Measurements from ENCODE around the gene IQCF5. TPM values are rescaled to one million over a fixed set of nuclear protein-coding genes. Genes with fewer than 3 reads are reported as not detected.

IQCF5 gene
- total RNA-seq, 1 experiment from 2014 or later, result not detected

GRCh38 chr3:51894391-51894790, 19.0 kb upstream of the IQCF5 start:
- CTCF ChIA-PET, result no interaction called here
- Histone ChIP-seq H3K4me2 (no peak overlapping the region), H3K36me3 (ENCODE audit: low read depth) (no peaks in the 10 kb centered on the region), H2AFZ (no peak overlapping the region), H3K9me2 (ENCODE audit: insufficient read depth) (no peaks in the 10 kb centered on the region), H3K27ac (no peak overlapping the region), H3K79me2 (ENCODE audit: low read depth) (no peaks in the 10 kb centered on the region), H3K9me3 (ENCODE audit: insufficient read depth, low read depth) (no peaks in the 10 kb centered on the region), H3F3A (ENCODE audit: insufficient read depth, low read depth) (no peaks in the 10 kb centered on the region), H3K27me3 (ENCODE audit: insufficient read depth, low read depth) (no peaks in the 10 kb centered on the region), H3K4me1 (replicated peaks; ENCODE audit: insufficient read depth) (no peaks in the 10 kb centered on the region), H3K4me3 (no peak overlapping the region), H4K20me1 (ENCODE audit: insufficient read depth) (no peaks in the 10 kb centered on the region)
- intact Hi-C loops (cut with micrococcal nuclease; ENCODE audit: unreplicated experiment), result no loop called here
- POLR2A ChIA-PET (ENCODE audit: unreplicated experiment), result no interaction called here
- TF ChIP-seq EZH2 (IDR thresholded peaks at IDR 0.05; ENCODE audit: low read depth), result no peak
- TF ChIP-seq, protein P1, sequence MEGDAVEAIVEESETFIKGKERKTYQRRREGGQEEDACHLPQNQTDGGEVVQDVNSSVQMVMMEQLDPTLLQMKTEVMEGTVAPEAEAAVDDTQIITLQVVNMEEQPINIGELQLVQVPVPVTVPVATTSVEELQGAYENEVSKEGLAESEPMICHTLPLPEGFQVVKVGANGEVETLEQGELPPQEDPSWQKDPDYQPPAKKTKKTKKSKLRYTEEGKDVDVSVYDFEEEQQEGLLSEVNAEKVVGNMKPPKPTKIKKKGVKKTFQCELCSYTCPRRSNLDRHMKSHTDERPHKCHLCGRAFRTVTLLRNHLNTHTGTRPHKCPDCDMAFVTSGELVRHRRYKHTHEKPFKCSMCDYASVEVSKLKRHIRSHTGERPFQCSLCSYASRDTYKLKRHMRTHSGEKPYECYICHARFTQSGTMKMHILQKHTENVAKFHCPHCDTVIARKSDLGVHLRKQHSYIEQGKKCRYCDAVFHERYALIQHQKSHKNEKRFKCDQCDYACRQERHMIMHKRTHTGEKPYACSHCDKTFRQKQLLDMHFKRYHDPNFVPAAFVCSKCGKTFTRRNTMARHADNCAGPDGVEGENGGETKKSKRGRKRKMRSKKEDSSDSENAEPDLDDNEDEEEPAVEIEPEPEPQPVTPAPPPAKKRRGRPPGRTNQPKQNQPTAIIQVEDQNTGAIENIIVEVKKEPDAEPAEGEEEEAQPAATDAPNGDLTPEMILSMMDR (conservative IDR thresholded peaks at IDR 0.05), result no peak
- no peak for DNase-seq
- BruUV-seq (replicated peaks), result no TSS peak

DNA sequence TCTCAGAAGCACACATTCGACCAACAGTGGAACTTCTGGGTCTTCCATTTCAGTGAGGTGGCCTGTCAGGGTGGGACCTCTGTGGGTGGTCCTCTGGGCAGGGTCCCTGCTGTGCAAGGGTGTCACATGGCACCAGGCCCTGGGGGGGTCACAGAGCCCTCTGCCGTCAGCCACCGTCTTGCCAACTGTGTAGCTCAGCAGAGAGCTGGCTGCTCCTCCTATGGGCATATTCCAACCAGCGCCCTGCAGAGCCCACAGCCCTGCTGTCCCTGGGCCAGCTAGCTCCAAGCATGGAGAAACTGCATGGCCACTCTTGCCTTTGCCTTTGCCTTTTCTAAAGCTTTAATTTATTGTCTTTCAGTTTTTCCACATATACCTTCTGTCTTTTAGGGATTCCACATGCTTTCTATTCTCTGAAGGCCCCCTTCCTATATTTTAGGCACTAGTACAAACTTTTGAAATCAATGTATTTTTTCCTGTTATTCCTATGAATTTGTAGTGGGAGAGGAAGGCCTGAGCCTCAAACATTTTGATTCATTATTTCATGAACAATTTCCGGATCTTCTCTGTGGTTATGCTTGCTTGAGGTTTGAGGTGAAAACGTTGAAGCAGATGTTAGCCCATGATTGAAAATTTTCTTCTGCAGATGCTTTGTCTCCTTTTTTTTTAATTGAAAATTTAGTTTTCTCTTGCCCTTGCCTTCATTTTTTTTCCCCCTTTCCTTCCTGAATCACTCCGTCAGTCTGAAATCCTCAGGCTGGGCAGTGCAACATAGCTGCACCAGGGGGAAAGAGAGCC, 16.0 kb upstream of the IQCF5 start:
- Histone ChIP-seq H3K4me1 (replicated peaks; ENCODE audit: insufficient read depth) (peaks cover 19% of the 10 kb centered on the region), H3K9me3 (ENCODE audit: insufficient read depth, low read depth) (no peaks in the 10 kb centered on the region; the same call in 1 of the 2 replicates), H3K4me3 (no peak overlapping the region), H4K20me1 (ENCODE audit: insufficient read depth) (no peaks in the 10 kb centered on the region), H3K79me2 (ENCODE audit: low read depth) (no peaks in the 10 kb centered on the region), H3F3A (ENCODE audit: insufficient read depth, low read depth) (peaks cover 12% of the 10 kb centered on the region; the same call in 1 of the 2 replicates), H3K4me2 (no peak overlapping the region), H2AFZ (no peak overlapping the region), H3K36me3 (ENCODE audit: low read depth) (no peaks in the 10 kb centered on the region), H3K27ac (no peak overlapping the region), H3K27me3 (ENCODE audit: insufficient read depth, low read depth) (no peaks in the 10 kb centered on the region), H3K9me2 (ENCODE audit: insufficient read depth) (no peaks in the 10 kb centered on the region)
- no peak for DNase-seq
- ChIA-PET POLR2A (ENCODE audit: unreplicated experiment) (no interaction called here), CTCF (interaction anchor here (0.6 kb wide), 1 partner anchor 349 kb away, joined by 3 read pairs; no protein-coding TSS in a partner anchor)
- intact Hi-C loops (cut with micrococcal nuclease; ENCODE audit: unreplicated experiment), result no loop called here
- no TSS peak for BruUV-seq (replicated peaks)
- TF ChIP-seq, protein P1 (conservative IDR thresholded peaks at IDR 0.05), result no peak
- TF ChIP-seq EZH2 (IDR thresholded peaks at IDR 0.05; ENCODE audit: low read depth), result no peak

DNA sequence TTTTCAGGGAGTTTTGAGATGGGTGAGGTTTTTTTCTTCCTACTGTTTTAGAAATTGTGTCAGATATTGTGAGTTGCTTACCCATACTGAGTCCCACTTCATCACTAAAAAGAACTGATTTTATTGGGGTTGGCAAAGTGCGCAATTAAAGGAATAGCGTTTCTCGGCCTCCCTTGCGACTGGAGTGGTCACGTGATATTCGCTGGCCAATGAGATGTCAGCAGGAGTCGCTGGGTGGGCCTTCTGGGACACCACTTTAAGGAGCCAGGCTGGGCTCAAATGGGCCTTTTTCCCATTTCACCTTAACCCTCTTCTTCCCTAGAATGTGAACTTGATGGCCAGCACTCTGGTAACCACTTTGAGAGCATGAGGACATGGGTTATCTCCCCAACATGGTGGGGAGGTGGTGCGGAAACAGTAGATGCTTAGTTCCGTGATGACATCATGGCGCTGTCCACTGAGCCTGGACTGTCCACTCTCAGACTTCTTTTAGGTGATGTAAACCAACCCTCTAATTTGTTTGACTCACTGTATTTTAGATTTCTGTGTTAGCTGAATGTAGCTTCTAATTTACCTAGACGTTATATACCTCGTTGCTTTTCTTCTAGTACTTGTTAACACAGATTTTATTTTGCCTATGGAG, 13.2 kb upstream of the IQCF5 start:
- DNase-seq, result no peak
- POLR2A ChIA-PET (ENCODE audit: unreplicated experiment), result no interaction called here
- CTCF ChIA-PET, result no interaction called here
- TF ChIP-seq, protein P1 (conservative IDR thresholded peaks at IDR 0.05), result no peak
- no peak for TF ChIP-seq EZH2 (IDR thresholded peaks at IDR 0.05; ENCODE audit: low read depth)
- no peak overlapping the region for H3K27ac ChIP-seq
- no peaks in the 10 kb centered on the region; the same call in 1 of the 2 replicates for H3K9me3 ChIP-seq (ENCODE audit: insufficient read depth, low read depth)
- no peaks in the 10 kb centered on the region for H4K20me1 ChIP-seq (ENCODE audit: insufficient read depth)
- H3K27me3 ChIP-seq (ENCODE audit: insufficient read depth, low read depth), result no peaks in the 10 kb centered on the region
- H2AFZ ChIP-seq, result no peak overlapping the region
- H3K79me2 ChIP-seq (ENCODE audit: low read depth), result no peaks in the 10 kb centered on the region
- H3K4me1 ChIP-seq (replicated peaks; ENCODE audit: insufficient read depth), result peaks cover 21% of the 10 kb centered on the region
- intact Hi-C loops (cut with micrococcal nuclease; ENCODE audit: unreplicated experiment), result no loop called here
- no peak overlapping the region for H3K4me2 ChIP-seq
- BruUV-seq (replicated peaks), result no TSS peak
- H3F3A ChIP-seq (ENCODE audit: insufficient read depth, low read depth), result peaks cover 12% of the 10 kb centered on the region; the same call in 1 of the 2 replicates
- no peaks in the 10 kb centered on the region for H3K36me3 ChIP-seq (ENCODE audit: low read depth)
- no peaks in the 10 kb centered on the region for H3K9me2 ChIP-seq (ENCODE audit: insufficient read depth)
- H3K4me3 ChIP-seq, result no peak overlapping the region
